ENCODE results near the gene SLC16A1. TPM values are rescaled to one million over a fixed set of nuclear protein-coding genes. Genes with fewer than 3 reads are reported as not detected.

SLC16A1 gene
- total RNA-seq (2021) (52.9 and 74.6 TPM in 2 replicates), Bru-seq, nascent RNA (percentile 89 among the genes with signal in this experiment), BruChase-seq, experiment 1, labeled RNA remaining after a 2-hour chase (percentile 89 among the genes with signal in this experiment), BruChase-seq, experiment 2, labeled RNA remaining after a 6-hour chase (percentile 96 among the genes with signal in this experiment)
- long read RNA-seq, full-length matches to known transcripts = 54 of 89 reads
- long read RNA-seq, partial matches to known transcripts = 10 of 89 reads
- long read RNA-seq, other reads (novel, unspliced or antisense) = 25 of 89 reads

DNA sequence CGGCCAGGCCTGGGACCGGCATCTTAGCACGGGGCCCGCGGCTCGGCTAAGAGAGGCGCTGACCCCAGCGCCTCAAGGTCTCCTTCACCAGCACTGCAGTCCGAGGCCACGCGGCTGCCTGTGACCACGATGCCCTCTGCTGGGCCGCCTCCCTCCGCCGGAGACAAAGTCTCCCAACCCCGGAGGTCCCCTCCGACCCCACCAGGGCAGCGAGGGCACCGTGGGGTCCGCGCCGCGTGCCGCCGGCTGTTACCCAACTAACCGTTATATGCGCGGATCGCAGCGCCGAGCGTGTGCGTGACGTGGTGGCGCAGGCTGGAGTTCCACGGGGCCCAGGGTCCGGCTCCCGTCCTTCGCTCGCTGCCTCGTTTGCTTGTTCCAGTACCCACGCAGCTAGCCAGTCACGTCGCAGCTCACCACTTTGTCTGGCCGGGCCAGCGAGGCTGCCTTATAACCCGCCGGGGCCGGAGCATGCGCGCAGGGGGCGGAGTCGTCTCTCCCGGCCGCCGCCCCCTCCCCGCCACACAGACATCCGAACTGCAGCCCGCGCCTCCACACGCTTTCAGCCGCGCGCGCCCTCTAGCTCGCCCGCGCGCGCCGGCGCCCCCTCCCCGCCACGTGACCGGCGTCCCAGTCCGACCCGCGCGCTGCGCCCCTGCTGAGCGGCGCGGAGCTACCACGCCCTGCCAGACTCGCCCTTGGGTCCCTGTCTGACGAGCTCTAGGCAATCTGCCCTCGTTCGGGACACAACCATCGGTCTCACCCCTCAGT lies at the start of gene SLC16A1:
SLC16A1 (minus strand) TSS at position 424 of the 771 bp plus-strand sequence. CDS start 26,888 bp downstream, outside the sequence.
- H4K20me1 ChIP-seq (ENCODE audit: insufficient read depth) = no peaks in the 10 kb centered on the region
- H3K27ac ChIP-seq = peak within 1 kb of the TSS; percentile 73
- H3K79me2 ChIP-seq (ENCODE audit: low read depth) = peaks cover 92% of the 10 kb centered on the region
- peaks cover 52% of the 10 kb centered on the region for H3F3A ChIP-seq (ENCODE audit: insufficient read depth, low read depth)
- peak; percentile 81 to 92 for DNase-seq
- no peaks in the 10 kb centered on the region for H3K9me3 ChIP-seq (ENCODE audit: insufficient read depth, low read depth)
- POLR2A ChIA-PET (ENCODE audit: unreplicated experiment) = interaction anchor here (0.5 to 1.0 kb wide), 11 partner anchors 23 to 726 kb away, joined by 3 to 16 read pairs (median 6); no protein-coding TSS in a partner anchor
- H3K4me1 ChIP-seq (replicated peaks; ENCODE audit: insufficient read depth) = peaks cover 36% of the 10 kb centered on the region
- intact Hi-C loops (cut with micrococcal nuclease; ENCODE audit: unreplicated experiment) = loop anchor here (1.0 to 10.0 kb wide), 7 partner anchors 19 to 239 kb away; partner anchors contain the start of genes LRIG2 and PPM1J
- no peaks in the 10 kb centered on the region for H3K27me3 ChIP-seq (ENCODE audit: insufficient read depth, low read depth)
- H3K36me3 ChIP-seq (ENCODE audit: low read depth) = 0 out of 2 replicates have a peak, but pooled peaks cover 7% of the 10 kb centered on the region
- peak within 1 kb of the TSS; percentile 82 for H3K4me3 ChIP-seq
- no TSS peak for BruUV-seq (replicated peaks)
- CTCF ChIA-PET = interaction anchor here (1.7 kb wide), 1 partner anchor 117 kb away, joined by 9 read pairs; the partner anchor contains the start of gene LRIG2
- peak within 1 kb of the TSS; percentile 96 for H2AFZ ChIP-seq
- peak within 1 kb of the TSS; percentile 92 for H3K4me2 ChIP-seq
- TF ChIP-seq, protein P1, sequence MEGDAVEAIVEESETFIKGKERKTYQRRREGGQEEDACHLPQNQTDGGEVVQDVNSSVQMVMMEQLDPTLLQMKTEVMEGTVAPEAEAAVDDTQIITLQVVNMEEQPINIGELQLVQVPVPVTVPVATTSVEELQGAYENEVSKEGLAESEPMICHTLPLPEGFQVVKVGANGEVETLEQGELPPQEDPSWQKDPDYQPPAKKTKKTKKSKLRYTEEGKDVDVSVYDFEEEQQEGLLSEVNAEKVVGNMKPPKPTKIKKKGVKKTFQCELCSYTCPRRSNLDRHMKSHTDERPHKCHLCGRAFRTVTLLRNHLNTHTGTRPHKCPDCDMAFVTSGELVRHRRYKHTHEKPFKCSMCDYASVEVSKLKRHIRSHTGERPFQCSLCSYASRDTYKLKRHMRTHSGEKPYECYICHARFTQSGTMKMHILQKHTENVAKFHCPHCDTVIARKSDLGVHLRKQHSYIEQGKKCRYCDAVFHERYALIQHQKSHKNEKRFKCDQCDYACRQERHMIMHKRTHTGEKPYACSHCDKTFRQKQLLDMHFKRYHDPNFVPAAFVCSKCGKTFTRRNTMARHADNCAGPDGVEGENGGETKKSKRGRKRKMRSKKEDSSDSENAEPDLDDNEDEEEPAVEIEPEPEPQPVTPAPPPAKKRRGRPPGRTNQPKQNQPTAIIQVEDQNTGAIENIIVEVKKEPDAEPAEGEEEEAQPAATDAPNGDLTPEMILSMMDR (conservative IDR thresholded peaks at IDR 0.05) = peak; percentile 31
- no peak for TF ChIP-seq EZH2 (IDR thresholded peaks at IDR 0.05; ENCODE audit: low read depth)
- no peaks in the 10 kb centered on the region for H3K9me2 ChIP-seq (ENCODE audit: insufficient read depth)

- no peak overlapping the region for H2AFZ ChIP-seq
- POLR2A ChIA-PET (ENCODE audit: unreplicated experiment) = no interaction called here
- H3K27me3 ChIP-seq (ENCODE audit: insufficient read depth, low read depth) = no peaks in the 10 kb centered on the region
- no peaks in the 10 kb centered on the region; the same call in 1 of the 2 replicates for H3F3A ChIP-seq (ENCODE audit: insufficient read depth, low read depth)
- H3K9me2 ChIP-seq (ENCODE audit: insufficient read depth) = no peaks in the 10 kb centered on the region
- no peaks in the 10 kb centered on the region for H3K9me3 ChIP-seq (ENCODE audit: insufficient read depth, low read depth)
- no peak for TF ChIP-seq EZH2 (IDR thresholded peaks at IDR 0.05; ENCODE audit: low read depth)
- TF ChIP-seq, protein P1 (conservative IDR thresholded peaks at IDR 0.05) = no peak
- H3K27ac ChIP-seq = no peak overlapping the region
- no TSS peak for BruUV-seq (replicated peaks)
- H3K79me2 ChIP-seq (ENCODE audit: low read depth) = no peaks in the 10 kb centered on the region
- H3K36me3 ChIP-seq (ENCODE audit: low read depth) = no peaks in the 10 kb centered on the region
- CTCF ChIA-PET = no interaction called here
- H3K4me2 ChIP-seq = no peak overlapping the region
- no peak overlapping the region for H3K4me3 ChIP-seq
- DNase-seq = no peak
- peaks cover 12% of the 10 kb centered on the region for H3K4me1 ChIP-seq (replicated peaks; ENCODE audit: insufficient read depth)
- intact Hi-C loops (cut with micrococcal nuclease; ENCODE audit: unreplicated experiment) = no loop called here
- H4K20me1 ChIP-seq (ENCODE audit: insufficient read depth) = no peaks in the 10 kb centered on the region
Measured at GRCh38 chr1:113003751-113004690, 48.0 kb upstream of the SLC16A1 start.

DNA sequence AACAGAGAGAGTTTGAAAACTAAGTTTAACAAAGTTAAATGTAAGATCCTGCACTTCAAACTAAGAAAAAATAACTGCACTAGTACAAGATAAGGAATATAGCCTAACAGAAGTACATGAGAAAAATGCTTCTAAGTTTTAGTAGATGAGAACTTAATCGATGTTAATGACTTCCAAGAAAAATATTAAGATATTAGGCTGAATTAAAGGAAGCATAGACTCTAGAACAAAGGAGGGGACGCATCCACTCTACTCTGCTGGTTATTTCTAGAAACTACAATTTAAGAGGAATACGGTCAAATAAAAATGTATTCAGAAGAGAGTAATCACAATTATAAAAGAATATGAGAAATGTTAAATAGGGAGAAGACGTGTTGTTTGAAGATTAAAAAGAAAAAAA lies 46.3 kb upstream of the SLC16A1 start:
- no peaks in the 10 kb centered on the region for H3K9me2 ChIP-seq (ENCODE audit: insufficient read depth)
- CTCF ChIA-PET = interaction anchor here (0.6 kb wide), 1 partner anchor 40 kb away, joined by 9 read pairs; no protein-coding TSS in a partner anchor
- H4K20me1 ChIP-seq (ENCODE audit: insufficient read depth) = no peaks in the 10 kb centered on the region
- no TSS peak for BruUV-seq (replicated peaks)
- no peaks in the 10 kb centered on the region for H3K79me2 ChIP-seq (ENCODE audit: low read depth)
- no peaks in the 10 kb centered on the region for H3K36me3 ChIP-seq (ENCODE audit: low read depth)
- H3K9me3 ChIP-seq (ENCODE audit: insufficient read depth, low read depth) = no peaks in the 10 kb centered on the region
- POLR2A ChIA-PET (ENCODE audit: unreplicated experiment) = no interaction called here
- H3K27me3 ChIP-seq (ENCODE audit: insufficient read depth, low read depth) = no peaks in the 10 kb centered on the region
- H2AFZ ChIP-seq = no peak overlapping the region
- intact Hi-C loops (cut with micrococcal nuclease; ENCODE audit: unreplicated experiment) = no loop called here
- TF ChIP-seq, protein P1 (conservative IDR thresholded peaks at IDR 0.05) = no peak
- TF ChIP-seq EZH2 (IDR thresholded peaks at IDR 0.05; ENCODE audit: low read depth) = no peak
- no peaks in the 10 kb centered on the region; the same call in 1 of the 2 replicates for H3F3A ChIP-seq (ENCODE audit: insufficient read depth, low read depth)
- no peak overlapping the region for H3K27ac ChIP-seq
- H3K4me1 ChIP-seq (replicated peaks; ENCODE audit: insufficient read depth) = peaks cover 3% of the 10 kb centered on the region
- no peak for DNase-seq
- no peak overlapping the region for H3K4me3 ChIP-seq
- no peak overlapping the region for H3K4me2 ChIP-seq
